ENCODE results near the gene TIGAR. TPM values are rescaled to one million over a fixed set of nuclear protein-coding genes. Genes with fewer than 3 reads are reported as not detected.

TIGAR gene
- total and polyA plus RNA-seq, 2 experiments from 2014 or later, result 9.3 to 23.6 TPM

- H3K36me3 ChIP-seq (ENCODE audit: low read depth), result no peaks in the 10 kb centered on the region
- DNase-seq, result no peak
- H3K9ac ChIP-seq, result no peak overlapping the region
- in situ Hi-C loops (cut with MboI), result no loop called here
- no peak overlapping the region for H3K4me3 ChIP-seq
- no peaks in the 10 kb centered on the region for H3K79me2 ChIP-seq (ENCODE audit: insufficient read depth)
- no peak overlapping the region for H3K27ac ChIP-seq
- H3K4me1 ChIP-seq (ENCODE audit: insufficient read depth), result no peaks in the 10 kb centered on the region
- no peak overlapping the region for H3K4me2 ChIP-seq (ENCODE audit: unreplicated experiment)
- H3K9me3 ChIP-seq (ENCODE audit: low read depth), result no peaks in the 10 kb centered on the region
- no peaks in the 10 kb centered on the region for H3K9me2 ChIP-seq (ENCODE audit: insufficient read depth)
- no peaks in the 10 kb centered on the region for H3F3A ChIP-seq (ENCODE audit: insufficient read depth)
- H4K20me1 ChIP-seq (ENCODE audit: insufficient read depth), result no peaks in the 10 kb centered on the region
- WGBS, 2 experiments (ENCODE audit: low coverage in 1 of 2, low lambda C conversion rate in 2 of 2, missing lambda C conversion rate in 2 of 2), result 43 to 44% methylated on average over 16 of the region's 16 CpGs
- TF ChIP-seq EZH2phosphoT487 (IDR thresholded peaks at IDR 0.05; ENCODE audit: insufficient read depth, low read depth), result no peak
- TF ChIP-seq EZH2 (IDR thresholded peaks at IDR 0.05; ENCODE audit: insufficient read depth, poor library complexity, severe bottlenecking), result no peak
- H3K27me3 ChIP-seq (replicated peaks; ENCODE audit: insufficient read depth), result peaks cover 24% of the 10 kb centered on the region
- H2AFZ ChIP-seq, result no peak overlapping the region
These were observed 38.7 kb upstream of the TIGAR start for GRCh38 chr12:4282103-4282891.

GRCh38 chr12:4282892-4283511 is 38.0 kb upstream of the TIGAR start:
- no peaks in the 10 kb centered on the region for H3K79me2 ChIP-seq (ENCODE audit: insufficient read depth)
- no peak for DNase-seq
- no peak overlapping the region for H3K4me3 ChIP-seq
- no peak overlapping the region for H3K9ac ChIP-seq
- no peaks in the 10 kb centered on the region for H3F3A ChIP-seq (ENCODE audit: insufficient read depth)
- no peak overlapping the region for H2AFZ ChIP-seq
- TF ChIP-seq EZH2phosphoT487 (IDR thresholded peaks at IDR 0.05; ENCODE audit: insufficient read depth, low read depth) (no peak), EZH2 (IDR thresholded peaks at IDR 0.05; ENCODE audit: insufficient read depth, poor library complexity, severe bottlenecking) (no peak)
- H3K27me3 ChIP-seq (replicated peaks; ENCODE audit: insufficient read depth), result peaks cover 20% of the 10 kb centered on the region
- no peaks in the 10 kb centered on the region for H4K20me1 ChIP-seq (ENCODE audit: insufficient read depth)
- no peaks in the 10 kb centered on the region for H3K9me2 ChIP-seq (ENCODE audit: insufficient read depth)
- no peak overlapping the region for H3K4me2 ChIP-seq (ENCODE audit: unreplicated experiment)
- in situ Hi-C loops (cut with MboI), result no loop called here
- no peaks in the 10 kb centered on the region for H3K36me3 ChIP-seq (ENCODE audit: low read depth)
- H3K27ac ChIP-seq, result no peak overlapping the region
- no peaks in the 10 kb centered on the region for H3K9me3 ChIP-seq (ENCODE audit: low read depth)
- WGBS, 2 experiments (ENCODE audit: low coverage in 1 of 2, low lambda C conversion rate in 2 of 2, missing lambda C conversion rate in 2 of 2), result 65 to 66% methylated on average over 12 of the region's 12 CpGs
- no peaks in the 10 kb centered on the region for H3K4me1 ChIP-seq (ENCODE audit: insufficient read depth)

GRCh38 chr12:4283512-4284255 is 37.3 kb upstream of the TIGAR start:
- Histone ChIP-seq H3K9me2 (ENCODE audit: insufficient read depth) (no peaks in the 10 kb centered on the region), H3F3A (ENCODE audit: insufficient read depth) (no peaks in the 10 kb centered on the region), H3K79me2 (ENCODE audit: insufficient read depth) (no peaks in the 10 kb centered on the region), H3K4me2 (ENCODE audit: unreplicated experiment) (no peak overlapping the region), H3K36me3 (ENCODE audit: low read depth) (no peaks in the 10 kb centered on the region), H3K27ac (no peak overlapping the region), H3K9me3 (ENCODE audit: low read depth) (no peaks in the 10 kb centered on the region), H3K27me3 (replicated peaks; ENCODE audit: insufficient read depth) (peaks cover 14% of the 10 kb centered on the region), H4K20me1 (ENCODE audit: insufficient read depth) (no peaks in the 10 kb centered on the region), H2AFZ (no peak overlapping the region), H3K9ac (no peak overlapping the region), H3K4me1 (ENCODE audit: insufficient read depth) (no peaks in the 10 kb centered on the region), H3K4me3 (no peak overlapping the region)
- no peak for TF ChIP-seq EZH2 (IDR thresholded peaks at IDR 0.05; ENCODE audit: insufficient read depth, poor library complexity, severe bottlenecking)
- no peak for TF ChIP-seq EZH2phosphoT487 (IDR thresholded peaks at IDR 0.05; ENCODE audit: insufficient read depth, low read depth)
- 38 to 47% methylated on average over 12 of the region's 12 CpGs for WGBS, 2 experiments (ENCODE audit: low coverage in 1 of 2, low lambda C conversion rate in 2 of 2, missing lambda C conversion rate in 2 of 2)
- in situ Hi-C loops (cut with MboI), result no loop called here
- no peak for DNase-seq

GRCh38 chr12:4284306-4284705 is 36.7 kb upstream of the TIGAR start:
- in situ Hi-C loops (cut with MboI), result no loop called here
- Histone ChIP-seq H3K27ac (no peak overlapping the region), H3K9me2 (ENCODE audit: insufficient read depth) (no peaks in the 10 kb centered on the region)

More at GRCh38 chr12:4284306-4284705, 36.7 kb upstream of the TIGAR start:
- H3K36me3 ChIP-seq (ENCODE audit: low read depth), result no peaks in the 10 kb centered on the region
- no peak overlapping the region for H3K4me2 ChIP-seq (ENCODE audit: unreplicated experiment)
- H3K27me3 ChIP-seq (replicated peaks; ENCODE audit: insufficient read depth), result peaks cover 8% of the 10 kb centered on the region; the same call in 1 of the 2 replicates
- no peak overlapping the region for H2AFZ ChIP-seq
- H3K9me3 ChIP-seq (ENCODE audit: low read depth), result no peaks in the 10 kb centered on the region
- H4K20me1 ChIP-seq (ENCODE audit: insufficient read depth), result no peaks in the 10 kb centered on the region
- H3K79me2 ChIP-seq (ENCODE audit: insufficient read depth), result no peaks in the 10 kb centered on the region
- no peak for DNase-seq
- no peaks in the 10 kb centered on the region for H3K4me1 ChIP-seq (ENCODE audit: insufficient read depth)
- TF ChIP-seq EZH2 (IDR thresholded peaks at IDR 0.05; ENCODE audit: insufficient read depth, poor library complexity, severe bottlenecking) (no peak), EZH2phosphoT487 (IDR thresholded peaks at IDR 0.05; ENCODE audit: insufficient read depth, low read depth) (no peak)
- H3F3A ChIP-seq (ENCODE audit: insufficient read depth), result no peaks in the 10 kb centered on the region
- no peak overlapping the region for H3K4me3 ChIP-seq
- no peak overlapping the region for H3K9ac ChIP-seq
- 52 to 60% methylated on average over 4 of the region's 4 CpGs for WGBS, 2 experiments (ENCODE audit: low coverage in 1 of 2, low lambda C conversion rate in 2 of 2, missing lambda C conversion rate in 2 of 2)
